ENCODE measurements around the gene OR6X1. TPM values are rescaled to one million over a fixed set of nuclear protein-coding genes. Genes with fewer than 3 reads are reported as not detected.

Gene OR6X1
- total and polyA plus RNA-seq, 2 experiments from 2014 or later = not detected

GRCh38 chr11:123755813-123756212 is 1.5 kb upstream of the OR6X1 start (continued):
- TF ChIP-seq, protein P1, sequence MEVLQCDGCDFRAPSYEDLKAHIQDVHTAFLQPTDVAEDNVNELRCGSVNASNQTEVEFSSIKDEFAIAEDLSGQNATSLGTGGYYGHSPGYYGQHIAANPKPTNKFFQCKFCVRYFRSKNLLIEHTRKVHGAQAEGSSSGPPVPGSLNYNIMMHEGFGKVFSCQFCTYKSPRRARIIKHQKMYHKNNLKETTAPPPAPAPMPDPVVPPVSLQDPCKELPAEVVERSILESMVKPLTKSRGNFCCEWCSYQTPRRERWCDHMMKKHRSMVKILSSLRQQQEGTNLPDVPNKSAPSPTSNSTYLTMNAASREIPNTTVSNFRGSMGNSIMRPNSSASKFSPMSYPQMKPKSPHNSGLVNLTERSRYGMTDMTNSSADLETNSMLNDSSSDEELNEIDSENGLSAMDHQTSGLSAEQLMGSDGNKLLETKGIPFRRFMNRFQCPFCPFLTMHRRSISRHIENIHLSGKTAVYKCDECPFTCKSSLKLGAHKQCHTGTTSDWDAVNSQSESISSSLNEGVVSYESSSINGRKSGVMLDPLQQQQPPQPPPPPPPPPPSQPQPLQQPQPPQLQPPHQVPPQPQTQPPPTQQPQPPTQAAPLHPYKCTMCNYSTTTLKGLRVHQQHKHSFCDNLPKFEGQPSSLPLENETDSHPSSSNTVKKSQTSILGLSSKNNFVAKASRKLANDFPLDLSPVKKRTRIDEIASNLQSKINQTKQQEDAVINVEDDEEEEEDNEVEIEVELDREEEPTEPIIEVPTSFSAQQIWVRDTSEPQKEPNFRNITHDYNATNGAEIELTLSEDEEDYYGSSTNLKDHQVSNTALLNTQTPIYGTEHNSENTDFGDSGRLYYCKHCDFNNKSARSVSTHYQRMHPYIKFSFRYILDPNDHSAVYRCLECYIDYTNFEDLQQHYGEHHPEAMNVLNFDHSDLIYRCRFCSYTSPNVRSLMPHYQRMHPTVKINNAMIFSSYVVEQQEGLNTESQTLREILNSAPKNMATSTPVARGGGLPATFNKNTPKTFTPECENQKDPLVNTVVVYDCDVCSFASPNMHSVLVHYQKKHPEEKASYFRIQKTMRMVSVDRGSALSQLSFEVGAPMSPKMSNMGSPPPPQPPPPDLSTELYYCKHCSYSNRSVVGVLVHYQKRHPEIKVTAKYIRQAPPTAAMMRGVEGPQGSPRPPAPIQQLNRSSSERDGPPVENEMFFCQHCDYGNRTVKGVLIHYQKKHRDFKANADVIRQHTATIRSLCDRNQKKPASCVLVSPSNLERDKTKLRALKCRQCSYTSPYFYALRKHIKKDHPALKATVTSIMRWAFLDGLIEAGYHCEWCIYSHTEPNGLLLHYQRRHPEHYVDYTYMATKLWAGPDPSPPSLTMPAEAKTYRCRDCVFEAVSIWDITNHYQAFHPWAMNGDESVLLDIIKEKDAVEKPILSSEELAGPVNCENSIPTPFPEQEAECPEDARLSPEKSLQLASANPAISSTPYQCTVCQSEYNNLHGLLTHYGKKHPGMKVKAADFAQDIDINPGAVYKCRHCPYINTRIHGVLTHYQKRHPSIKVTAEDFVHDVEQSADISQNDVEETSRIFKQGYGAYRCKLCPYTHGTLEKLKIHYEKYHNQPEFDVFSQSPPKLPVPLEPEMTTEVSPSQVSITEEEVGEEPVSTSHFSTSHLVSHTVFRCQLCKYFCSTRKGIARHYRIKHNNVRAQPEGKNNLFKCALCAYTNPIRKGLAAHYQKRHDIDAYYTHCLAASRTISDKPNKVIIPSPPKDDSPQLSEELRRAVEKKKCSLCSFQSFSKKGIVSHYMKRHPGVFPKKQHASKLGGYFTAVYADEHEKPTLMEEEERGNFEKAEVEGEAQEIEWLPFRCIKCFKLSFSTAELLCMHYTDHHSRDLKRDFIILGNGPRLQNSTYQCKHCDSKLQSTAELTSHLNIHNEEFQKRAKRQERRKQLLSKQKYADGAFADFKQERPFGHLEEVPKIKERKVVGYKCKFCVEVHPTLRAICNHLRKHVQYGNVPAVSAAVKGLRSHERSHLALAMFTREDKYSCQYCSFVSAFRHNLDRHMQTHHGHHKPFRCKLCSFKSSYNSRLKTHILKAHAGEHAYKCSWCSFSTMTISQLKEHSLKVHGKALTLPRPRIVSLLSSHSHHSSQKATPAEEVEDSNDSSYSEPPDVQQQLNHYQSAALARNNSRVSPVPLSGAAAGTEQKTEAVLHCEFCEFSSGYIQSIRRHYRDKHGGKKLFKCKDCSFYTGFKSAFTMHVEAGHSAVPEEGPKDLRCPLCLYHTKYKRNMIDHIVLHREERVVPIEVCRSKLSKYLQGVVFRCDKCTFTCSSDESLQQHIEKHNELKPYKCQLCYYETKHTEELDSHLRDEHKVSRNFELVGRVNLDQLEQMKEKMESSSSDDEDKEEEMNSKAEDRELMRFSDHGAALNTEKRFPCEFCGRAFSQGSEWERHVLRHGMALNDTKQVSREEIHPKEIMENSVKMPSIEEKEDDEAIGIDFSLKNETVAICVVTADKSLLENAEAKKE (CRISPR knock-in tag; IDR thresholded peaks at IDR 0.05) = no peak
- no peak for TF ChIP-seq POLR2AphosphoS5 (IDR thresholded peaks at IDR 0.05; ENCODE audit: low read depth)
- TF ChIP-seq JUNB (IDR thresholded peaks at IDR 0.05; ENCODE audit: unreplicated experiment) = no peak
- no peak for TF ChIP-seq EZH2phosphoT487 (IDR thresholded peaks at IDR 0.05; ENCODE audit: unreplicated experiment)
- TF ChIP-seq, protein P2, sequence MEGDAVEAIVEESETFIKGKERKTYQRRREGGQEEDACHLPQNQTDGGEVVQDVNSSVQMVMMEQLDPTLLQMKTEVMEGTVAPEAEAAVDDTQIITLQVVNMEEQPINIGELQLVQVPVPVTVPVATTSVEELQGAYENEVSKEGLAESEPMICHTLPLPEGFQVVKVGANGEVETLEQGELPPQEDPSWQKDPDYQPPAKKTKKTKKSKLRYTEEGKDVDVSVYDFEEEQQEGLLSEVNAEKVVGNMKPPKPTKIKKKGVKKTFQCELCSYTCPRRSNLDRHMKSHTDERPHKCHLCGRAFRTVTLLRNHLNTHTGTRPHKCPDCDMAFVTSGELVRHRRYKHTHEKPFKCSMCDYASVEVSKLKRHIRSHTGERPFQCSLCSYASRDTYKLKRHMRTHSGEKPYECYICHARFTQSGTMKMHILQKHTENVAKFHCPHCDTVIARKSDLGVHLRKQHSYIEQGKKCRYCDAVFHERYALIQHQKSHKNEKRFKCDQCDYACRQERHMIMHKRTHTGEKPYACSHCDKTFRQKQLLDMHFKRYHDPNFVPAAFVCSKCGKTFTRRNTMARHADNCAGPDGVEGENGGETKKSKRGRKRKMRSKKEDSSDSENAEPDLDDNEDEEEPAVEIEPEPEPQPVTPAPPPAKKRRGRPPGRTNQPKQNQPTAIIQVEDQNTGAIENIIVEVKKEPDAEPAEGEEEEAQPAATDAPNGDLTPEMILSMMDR (conservative IDR thresholded peaks at IDR 0.05; ENCODE audit: low read depth in 2 of 2) = no peak

DNA sequence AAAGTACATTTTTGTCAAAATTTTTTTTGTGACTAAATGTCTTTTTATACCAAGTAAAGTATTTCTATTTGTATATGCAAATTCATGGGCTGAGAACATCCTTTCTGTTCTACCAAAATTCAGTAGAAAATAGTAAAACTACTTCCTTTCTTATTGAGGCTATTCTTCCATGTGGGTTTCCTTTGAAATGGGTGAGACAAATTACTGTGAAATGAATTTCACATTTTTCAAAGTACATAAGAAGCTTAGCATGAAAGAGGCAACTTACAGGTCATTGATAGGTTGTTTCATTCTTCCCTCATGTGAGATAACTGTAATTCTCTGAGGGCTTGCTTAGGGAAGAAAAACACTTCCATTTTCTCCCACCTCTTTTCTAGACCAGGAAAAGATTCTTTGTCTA is 1.0 kb upstream of the OR6X1 start:
- ATAC-seq = no peak
- Mint-ChIP-seq H3K36me3 (ENCODE audit: low read depth) (peaks cover 28% of the 10 kb centered on the region), H3K4me1 (peaks cover 21% of the 10 kb centered on the region), H3K9me3 (peaks cover 8% of the 10 kb centered on the region; the same call in 2 of the 3 replicates), H3K27ac (no peak overlapping the region), H3K27me3 (ENCODE audit: insufficient read depth, low read depth, poor library complexity) (peaks cover 3% of the 10 kb centered on the region), H3K4me3 (no peak overlapping the region)
- Histone ChIP-seq H3K4me2 (no peak overlapping the region), H3K36me3 (ENCODE audit: insufficient read depth) (no peaks in the 10 kb centered on the region), H3K27me3 (ENCODE audit: insufficient read depth) (no peaks in the 10 kb centered on the region), H3K9me2 (ENCODE audit: insufficient read depth) (peaks cover 12% of the 10 kb centered on the region), H4K20me1 (replicated peaks; ENCODE audit: insufficient read depth) (no peaks in the 10 kb centered on the region), H3K27ac (ENCODE audit: low read depth) (no peak overlapping the region), H3F3A (replicated peaks; ENCODE audit: low read depth) (no peaks in the 10 kb centered on the region), H3K4me1 (ENCODE audit: insufficient read depth) (no peaks in the 10 kb centered on the region), H3K79me2 (replicated peaks; ENCODE audit: insufficient read depth) (no peaks in the 10 kb centered on the region), H3K4me3 (no peak overlapping the region), H2AFZ (no peak overlapping the region)
- TF ChIP-seq CREB1 (CRISPR knock-in tag; IDR thresholded peaks at IDR 0.05; ENCODE audit: low read depth) (no peak), STAT1 (IDR thresholded peaks at IDR 0.05; ENCODE audit: unreplicated experiment) (no peak), ZNF331 (CRISPR knock-in tag; IDR thresholded peaks at IDR 0.05; ENCODE audit: low read depth) (no peak), REST (IDR thresholded peaks at IDR 0.05; ENCODE audit: unreplicated experiment) (no peak), JUNB (IDR thresholded peaks at IDR 0.05; ENCODE audit: unreplicated experiment) (no peak), ZNF114 (CRISPR knock-in tag; IDR thresholded peaks at IDR 0.05) (no peak), POLR2AphosphoS5 (IDR thresholded peaks at IDR 0.05; ENCODE audit: low read depth) (no peak)
- no peak for DNase-seq (ENCODE audit: low spot score)

Data from GM23338 (cell line).